RKO (cell line): Measurements from ENCODE around the gene LYL1.

Experiments
- DNase-seq: peaks from one replicate; pipeline ENCODE4 v3.0.0-alpha.2; 2016; ENCODE audit warnings: low spot score

LYL1 gene

DNA sequence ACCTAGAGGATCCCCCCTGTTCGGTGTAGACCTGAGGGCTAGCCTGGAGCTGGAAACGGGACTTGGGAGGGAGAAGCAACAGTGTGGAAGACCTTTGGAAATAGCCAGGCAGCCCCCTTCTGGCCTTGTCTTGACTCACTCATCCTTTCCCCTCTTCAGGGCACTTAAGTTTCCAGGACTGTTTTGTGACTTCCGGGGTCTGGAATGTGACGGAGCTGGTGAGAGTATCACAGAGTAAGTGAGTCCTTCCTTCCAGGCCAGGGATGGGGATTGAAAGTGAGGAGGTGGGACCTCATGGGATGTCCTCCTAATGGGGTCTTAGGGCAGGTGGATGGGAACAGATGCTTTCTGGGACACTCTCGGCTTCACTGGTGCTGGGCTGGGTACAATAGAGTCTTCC is 29.4 kb downstream of the LYL1 start:
- DNase-seq = no peak

DNA sequence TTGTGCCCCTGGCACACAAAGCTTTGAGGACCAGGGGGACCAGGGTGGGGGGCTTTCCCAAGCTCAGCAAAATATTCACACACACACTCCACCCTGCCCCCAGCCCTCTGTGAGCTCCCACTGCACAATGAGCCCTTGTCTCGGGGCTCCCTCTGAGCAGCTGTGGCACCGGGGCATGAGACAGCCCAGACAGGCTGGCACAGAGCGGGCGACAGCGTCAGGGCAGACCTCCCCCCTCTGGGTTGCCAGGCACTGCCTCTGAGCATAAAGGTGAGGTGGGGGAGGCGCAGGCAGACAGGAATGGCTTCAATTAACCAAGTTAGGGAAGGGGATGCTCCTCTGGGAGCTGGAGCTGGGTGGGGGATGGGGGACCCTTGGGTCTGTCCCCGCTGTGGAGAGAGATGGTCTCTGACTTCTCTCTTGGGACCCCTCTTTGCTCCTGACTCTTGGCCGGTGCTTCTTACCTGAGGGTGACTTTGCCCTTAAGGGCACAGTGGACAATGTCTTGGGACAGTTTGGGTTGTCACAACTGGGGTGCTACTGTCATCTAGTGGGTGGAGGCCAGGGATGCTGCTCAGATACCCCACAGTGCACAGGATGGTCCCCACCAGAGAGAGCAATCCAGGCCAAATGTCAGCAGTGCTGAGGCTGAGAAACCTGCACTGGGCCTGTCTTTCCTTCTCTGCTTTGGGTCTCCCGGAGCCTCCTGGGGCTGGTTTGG is 30.3 kb downstream of the LYL1 start:
- DNase-seq = no peak

DNA sequence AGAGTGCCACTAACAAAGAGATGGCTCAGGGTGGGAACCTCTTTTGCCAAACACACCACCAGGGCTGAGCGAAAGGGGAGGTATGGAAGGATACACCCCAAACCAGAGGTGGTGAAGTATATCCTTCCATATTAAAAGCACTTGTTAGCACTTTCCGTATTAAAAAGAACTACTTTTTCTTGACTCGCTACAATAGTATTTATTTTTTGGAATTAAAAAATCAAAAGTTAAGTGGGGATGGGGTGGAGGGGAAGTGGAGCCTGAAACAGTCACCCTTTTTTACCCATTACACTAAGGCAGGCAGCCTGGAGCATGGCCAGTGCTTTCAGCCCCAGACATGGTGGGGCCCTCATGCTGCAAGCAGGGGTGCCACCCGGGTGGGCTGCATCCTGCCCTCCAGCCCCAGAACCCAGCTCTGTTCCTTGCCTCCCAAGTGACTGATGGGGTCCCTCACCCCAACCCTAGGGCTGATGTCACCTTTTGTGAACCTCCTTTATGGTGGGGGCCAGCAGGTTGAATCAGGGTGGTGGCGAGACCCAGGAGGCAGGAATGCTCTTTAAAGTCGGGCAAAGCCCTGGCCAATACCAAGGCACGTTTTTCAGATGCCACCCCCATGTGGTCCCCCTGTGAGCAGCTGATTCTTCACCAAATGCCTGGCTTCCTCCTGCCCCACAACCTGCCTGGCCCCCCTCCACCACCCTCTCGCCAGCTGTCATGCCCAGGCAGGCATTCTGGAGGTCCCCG is 31.0 kb downstream of the LYL1 start:
- no peak for DNase-seq

GRCh38 chr19:13070425-13071140 is 32.1 kb downstream of the LYL1 start:
- DNase-seq = no peak

GRCh38 chr19:13069415-13070359 is 33.0 kb downstream of the LYL1 start:
- no peak for DNase-seq

DNA sequence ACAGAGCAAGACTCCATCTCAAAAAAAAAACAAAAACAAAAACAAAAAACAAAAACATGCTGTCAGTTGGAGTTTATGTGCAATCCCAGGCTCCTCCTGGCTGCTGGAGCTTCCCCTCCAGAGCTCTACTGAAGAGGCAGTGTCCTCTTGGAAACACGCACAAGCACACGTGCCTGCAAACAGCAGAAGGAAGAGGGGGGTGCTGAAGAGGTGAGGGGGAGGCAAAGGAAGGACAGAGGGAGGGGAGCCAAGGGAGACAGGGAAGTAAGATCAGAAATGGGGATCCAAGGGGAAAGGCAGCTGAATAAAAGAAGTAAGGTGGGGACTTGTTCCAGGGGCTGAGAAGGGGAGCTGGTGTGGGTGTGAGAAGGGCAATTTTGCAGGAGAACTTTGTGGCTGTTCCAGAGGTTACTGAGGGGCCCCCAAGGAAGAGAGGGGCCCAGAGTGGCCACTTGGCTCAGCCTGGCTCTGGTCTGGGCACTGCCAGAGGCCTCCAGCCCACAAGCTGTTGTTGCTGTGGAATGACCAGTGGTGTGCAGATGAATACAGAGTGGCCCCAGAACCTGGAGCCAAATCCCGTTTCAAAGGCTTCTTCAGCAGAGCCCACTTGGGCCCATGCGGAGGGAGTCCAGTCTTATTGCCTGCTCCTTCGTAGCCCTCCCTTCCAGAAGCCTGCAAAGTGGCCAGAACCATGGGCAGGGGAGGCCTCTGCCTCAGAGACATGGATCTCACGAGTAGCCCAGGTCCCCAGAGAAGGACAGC is 34.4 kb downstream of the LYL1 start:
- DNase-seq = no peak

- no peak for DNase-seq
These were observed 35.5 kb downstream of the LYL1 start for GRCh38 chr19:13066933-13067807.

GRCh38 chr19:13066226-13066625 is 36.4 kb downstream of the LYL1 start:
- no peak for DNase-seq

DNA sequence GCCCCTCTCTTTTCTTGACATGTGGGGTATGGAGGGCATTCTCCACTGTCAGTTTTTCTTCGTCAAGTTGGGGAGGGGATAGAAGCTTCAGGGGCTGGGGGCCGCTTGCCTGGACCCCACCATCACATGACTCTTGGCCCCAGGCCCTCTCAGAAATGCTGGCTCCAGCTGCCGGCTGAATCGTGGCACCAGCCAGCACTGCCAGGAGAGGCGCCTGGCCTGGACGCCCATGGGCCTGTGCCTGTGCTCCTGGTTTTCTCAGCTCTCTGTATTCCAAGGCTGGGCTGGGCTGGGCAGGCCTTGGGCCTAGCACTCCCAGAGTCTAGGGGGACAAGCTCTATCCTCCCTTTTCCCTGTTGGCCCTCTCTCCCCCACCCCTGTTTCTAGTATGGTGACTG is 38.6 kb downstream of the LYL1 start:
- no peak for DNase-seq

GRCh38 chr19:13063461-13064091 is 39.1 kb downstream of the LYL1 start:
- DNase-seq = no peak

DNA sequence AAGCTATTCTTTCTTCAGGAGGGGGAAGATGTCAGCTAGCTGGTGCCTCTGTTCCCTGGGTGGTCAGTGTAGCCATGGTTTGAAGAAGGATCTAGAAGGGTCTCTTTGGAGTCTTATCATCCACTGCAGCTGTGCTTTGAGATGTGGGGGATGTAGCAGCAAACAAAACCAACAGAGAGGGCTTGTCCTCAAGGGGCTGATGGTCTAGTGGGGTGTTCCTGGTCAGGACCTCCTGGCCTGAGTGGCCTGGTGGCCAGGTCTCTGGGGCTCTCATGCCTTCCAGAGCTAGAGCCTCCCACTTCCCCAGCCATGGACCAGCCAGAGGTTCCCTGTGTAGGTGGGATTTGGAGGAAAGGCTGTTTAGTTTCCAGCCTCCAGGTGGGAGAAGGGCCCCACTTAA is 40.3 kb downstream of the LYL1 start:
- no peak for DNase-seq

GRCh38 chr19:13060964-13061927 is 41.4 kb downstream of the LYL1 start:
- DNase-seq = peak; percentile 72

GRCh38 chr19:13060233-13060963 is 42.3 kb downstream of the LYL1 start:
- no peak for DNase-seq

DNA sequence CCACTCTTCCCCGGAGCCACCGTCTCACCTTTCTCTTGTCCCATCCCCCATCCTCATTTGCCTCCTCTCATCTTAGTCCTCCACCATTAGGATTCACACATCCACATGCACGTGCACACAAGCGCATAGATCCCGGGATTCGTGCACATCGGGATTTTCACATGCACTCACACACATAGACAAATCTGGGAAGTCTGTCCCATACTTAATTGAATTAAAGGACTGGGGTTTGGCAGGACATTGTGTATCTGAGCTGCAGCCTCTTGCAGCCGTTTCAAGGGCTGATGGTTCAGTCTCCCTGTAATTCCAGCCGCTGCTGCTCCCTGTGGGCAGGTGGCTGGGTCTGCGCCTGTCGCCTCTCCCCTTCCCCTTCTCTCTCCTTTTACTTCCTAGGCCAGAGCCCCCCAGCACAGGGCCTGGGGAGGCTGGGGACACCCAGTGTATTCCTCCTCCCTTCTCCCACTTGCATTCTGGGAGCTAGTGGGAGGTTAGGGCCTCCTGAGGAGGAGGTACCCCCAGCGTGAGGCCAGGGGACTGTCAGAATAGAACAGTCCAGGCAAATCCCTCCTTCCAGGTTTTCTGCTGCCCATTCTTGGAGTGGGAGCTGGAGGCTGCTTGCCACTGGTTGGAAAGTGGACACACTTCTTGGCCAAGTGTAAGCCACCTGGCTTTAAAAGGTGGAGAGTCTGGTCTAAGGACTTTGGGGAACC is 43.6 kb downstream of the LYL1 start:
- no peak for DNase-seq

GRCh38 chr19:13057744-13058143 is 44.9 kb downstream of the LYL1 start:
- no peak for DNase-seq

- no peak for DNase-seq
These were observed 45.5 kb downstream of the LYL1 start for GRCh38 chr19:13057147-13057572.

DNA sequence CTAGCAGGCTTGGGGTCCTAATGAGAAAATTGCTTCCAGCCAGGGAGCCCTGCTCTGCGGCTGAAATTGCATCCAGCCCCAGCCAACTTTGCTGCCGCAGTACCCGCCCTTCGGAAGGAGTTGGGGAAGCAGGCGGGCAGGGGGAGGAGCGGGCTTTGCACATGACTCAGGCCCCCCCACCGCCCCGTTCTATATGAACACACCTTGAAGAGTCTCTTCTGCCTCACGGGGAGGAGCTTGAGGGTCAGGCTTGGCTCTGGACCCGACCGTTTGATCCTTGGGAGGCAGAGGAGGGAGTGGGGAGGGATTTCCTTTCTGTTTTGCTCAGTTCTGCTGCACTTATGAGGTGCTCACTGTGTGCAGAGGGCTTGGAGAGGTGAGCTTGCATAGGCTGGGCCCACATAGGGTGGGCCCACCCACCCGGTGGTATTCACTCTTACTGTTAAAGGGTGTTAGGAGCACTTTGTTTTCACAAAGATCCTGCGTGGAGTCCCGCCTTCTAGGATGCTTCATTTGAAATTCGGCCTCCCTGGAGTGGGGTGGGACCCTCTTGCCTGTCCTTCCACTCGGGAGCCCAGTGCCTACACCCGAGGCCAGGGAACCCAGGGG is 46.5 kb downstream of the LYL1 start:
- no peak for DNase-seq
